ENCODE data around the gene DRICH1. TPM values are rescaled to one million over a fixed set of nuclear protein-coding genes. Genes with fewer than 3 reads are reported as not detected.

Gene DRICH1
- total RNA-seq, 4 donors from 2014 or later, result 0.33 TPM; not detected in 3

- Histone ChIP-seq H3K9me3 (no peaks in the 10 kb centered on the region), H3K27ac (replicated peaks in 1 of 4) (no peak overlapping the region), H3K4me3 (no peak overlapping the region), H3K27me3 (peaks cover 0 to 11% (median 0%) of the 10 kb centered on the region in 4 donors), H3K4me1 (no peaks in the 10 kb centered on the region), H3K36me3 (peaks cover 0 to 8% (median 3%) of the 10 kb centered on the region in 4 donors)
- TF ChIP-seq EP300 (IDR thresholded peaks at IDR 0.05), result no peak
- TF ChIP-seq POLR2AphosphoS5 (IDR thresholded peaks at IDR 0.05), result no peak
- TF ChIP-seq POLR2A (IDR thresholded peaks at IDR 0.05; ENCODE audit: low read depth), result no peak
- TF ChIP-seq CTCF (IDR thresholded peaks at IDR 0.05), result no peak
- intact Hi-C loops (cut with DNase I), result no loop called here
- no peak for DNase-seq (ENCODE audit: extremely low spot score)
- whole genome bisulfite sequencing, result 49% methylated on average over 5 of the region's 6 CpGs
Measured at GRCh38 chr22:23608583-23608982, 23.5 kb downstream of the DRICH1 start.

- TF ChIP-seq POLR2AphosphoS5 (IDR thresholded peaks at IDR 0.05) (no peak), CTCF (IDR thresholded peaks at IDR 0.05) (no peak), EP300 (IDR thresholded peaks at IDR 0.05) (no peak), POLR2A (IDR thresholded peaks at IDR 0.05; ENCODE audit: low read depth) (no peak)
- peaks cover 0 to 11% (median 0%) of the 10 kb centered on the region in 4 donors for H3K27me3 ChIP-seq
- WGBS, result 94% methylated on average over 13 of the region's 20 CpGs
- no peaks in the 10 kb centered on the region for H3K9me3 ChIP-seq
- no peaks in the 10 kb centered on the region for H3K4me1 ChIP-seq
- no peak overlapping the region for H3K4me3 ChIP-seq
- H3K36me3 ChIP-seq, result no peaks in the 10 kb centered on the region
- intact Hi-C loops (cut with DNase I), result no loop called here
- no peak for DNase-seq (ENCODE audit: extremely low spot score)
- H3K27ac ChIP-seq (replicated peaks in 1 of 4), result no peak overlapping the region
Measured at GRCh38 chr22:23606204-23607131, 25.7 kb downstream of the DRICH1 start.

- no peak overlapping the region for H3K27ac ChIP-seq (replicated peaks in 1 of 4)
- no peaks in the 10 kb centered on the region for H3K9me3 ChIP-seq
- 74% methylated on average over 5 of the region's 8 CpGs for WGBS
- intact Hi-C loops (cut with DNase I), result no loop called here
- H3K36me3 ChIP-seq, result no peaks in the 10 kb centered on the region
- DNase-seq (ENCODE audit: extremely low spot score), result no peak
- no peak for TF ChIP-seq POLR2A (IDR thresholded peaks at IDR 0.05; ENCODE audit: low read depth)
- peaks cover 0 to 11% (median 0%) of the 10 kb centered on the region in 4 donors for H3K27me3 ChIP-seq
- no peak overlapping the region for H3K4me3 ChIP-seq
- no peaks in the 10 kb centered on the region for H3K4me1 ChIP-seq
Measured at GRCh38 chr22:23604939-23605712, 27.0 kb downstream of the DRICH1 start.

DNA sequence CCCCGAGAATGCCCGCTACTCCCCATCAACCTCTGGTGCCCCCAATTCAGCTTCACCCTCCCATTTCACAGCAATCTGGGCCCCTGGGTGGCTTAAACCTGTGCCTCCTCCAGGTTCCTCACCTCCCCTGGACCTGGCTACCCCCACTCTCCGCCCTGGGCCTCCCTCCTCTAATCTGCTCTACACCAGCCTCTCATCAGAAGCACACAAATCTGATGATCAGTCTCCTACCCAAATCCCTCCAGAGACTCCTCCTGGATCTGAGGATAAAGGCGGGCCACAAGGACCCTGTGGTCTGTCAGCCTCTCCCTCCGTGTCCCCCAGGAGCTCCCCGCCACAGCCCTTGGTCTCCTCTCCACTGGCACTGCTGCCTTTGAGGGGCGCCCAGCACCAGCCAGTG is 28.9 kb downstream of the DRICH1 start:
- DNase-seq (ENCODE audit: extremely low spot score), result no peak
- Histone ChIP-seq H3K9me3 (no peaks in the 10 kb centered on the region), H3K27me3 (peaks cover 0 to 11% (median 0%) of the 10 kb centered on the region in 4 donors), H3K27ac (replicated peaks in 1 of 4) (no peak overlapping the region), H3K4me1 (no peaks in the 10 kb centered on the region), H3K4me3 (no peak overlapping the region), H3K36me3 (no peaks in the 10 kb centered on the region)
- 93% methylated on average over 7 of the region's 7 CpGs for WGBS
- TF ChIP-seq POLR2AphosphoS5 (IDR thresholded peaks at IDR 0.05) (no peak), CTCF (IDR thresholded peaks at IDR 0.05) (no peak), EP300 (IDR thresholded peaks at IDR 0.05) (no peak), POLR2A (IDR thresholded peaks at IDR 0.05; ENCODE audit: low read depth) (no peak)
- intact Hi-C loops (cut with DNase I), result no loop called here
